Naive B cell (primary cell): ENCODE data around the gene CACNA2D3. TPM values are rescaled to one million over a fixed set of nuclear protein-coding genes. Genes with fewer than 3 reads are reported as not detected.

Experiments
- ATAC-seq, 2 donors: fragments of 150-1000 bp; cut with Tn5 transposase; 2 replicates each; pipeline ENCODE4 v1.10.0; 2021; ENCODE audit warnings: low read depth in 2 of 2, mild to moderate bottlenecking in 2 of 2, moderate library complexity in 2 of 2
- DNase-seq: peaks from one replicate; pipeline ENCODE4 v3.0.0; 2022
- H3K27ac Mint-ChIP-seq, 6 donors: one replicate each; pipeline ENCODE4 v1.8.0; 2020 to 2022; ENCODE audit warnings: mild to moderate bottlenecking in 6 of 6, mixed read lengths in 6 of 6, moderate library complexity in 5 of 6, inconsistent platforms in 2 of 6
- H3K27me3 Mint-ChIP-seq, 3 donors: one replicate each; pipeline ENCODE4 v1.8.0; 2021 to 2022; ENCODE audit warnings: mixed read lengths in 3 of 3, mild to moderate bottlenecking in 1 of 3
- H3K36me3 Mint-ChIP-seq, 2 donors: one replicate each; pipeline ENCODE4 v1.8.0; 2020 to 2022; ENCODE audit warnings: mixed read lengths in 2 of 2, inconsistent platforms in 1 of 2, mild to moderate bottlenecking in 1 of 2
- H3K4me1 Mint-ChIP-seq, 3 donors: one replicate each; pipeline ENCODE4 v1.8.0; 2020 to 2022; ENCODE audit warnings: mixed read lengths in 3 of 3, inconsistent platforms in 1 of 3, mild to moderate bottlenecking in 1 of 3, moderate library complexity in 1 of 3
- H3K4me3 Mint-ChIP-seq, 8 donors: one replicate each; pipeline ENCODE4 v1.8.0; 2020 to 2022; ENCODE audit warnings: mild to moderate bottlenecking in 8 of 8, mixed read lengths in 8 of 8, moderate library complexity in 8 of 8, inconsistent platforms in 2 of 8
- H3K9me3 Mint-ChIP-seq, 7 donors: one replicate each; pipeline ENCODE4 v1.8.0; 2020 to 2022; ENCODE audit warnings: mixed read lengths in 7 of 7, mild to moderate bottlenecking in 5 of 7, inconsistent platforms in 2 of 7, moderate library complexity in 1 of 7
- polyA plus RNA-seq, 6 donors: library from polyadenylated mRNA; unstranded; fragments of 300-500 nt; fragmentation: Illumina TruSeq; gene quantifications; one replicate each; pipeline ENCODE4 v1.2.3, GENCODE V29; 2021; ENCODE audit warnings: low read depth in 6 of 6

The CACNA2D3 gene
- polyA plus RNA-seq, 6 donors from 2014 or later = not detected

DNA sequence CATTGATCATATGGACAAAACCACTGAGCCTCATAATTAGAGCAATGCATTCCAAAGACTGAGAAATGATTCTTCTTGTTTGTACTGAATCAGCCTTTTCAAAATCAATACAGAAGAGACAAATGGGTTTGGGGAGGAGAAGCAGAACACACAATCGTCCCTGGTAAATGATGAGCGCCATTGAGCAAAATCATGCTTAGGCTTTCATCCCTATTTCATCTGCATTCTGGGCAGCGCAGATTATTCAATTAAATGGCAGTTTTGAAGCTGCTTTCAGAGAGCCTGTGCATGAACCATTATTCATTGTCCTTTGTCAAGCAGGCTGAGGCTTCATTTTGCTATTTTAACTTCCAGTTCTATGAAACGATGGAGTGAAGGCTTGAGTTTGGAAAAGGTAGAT is 371.9 kb downstream of the CACNA2D3 start:
- no peaks in the 10 kb centered on the region for H3K36me3 Mint-ChIP-seq

DNA sequence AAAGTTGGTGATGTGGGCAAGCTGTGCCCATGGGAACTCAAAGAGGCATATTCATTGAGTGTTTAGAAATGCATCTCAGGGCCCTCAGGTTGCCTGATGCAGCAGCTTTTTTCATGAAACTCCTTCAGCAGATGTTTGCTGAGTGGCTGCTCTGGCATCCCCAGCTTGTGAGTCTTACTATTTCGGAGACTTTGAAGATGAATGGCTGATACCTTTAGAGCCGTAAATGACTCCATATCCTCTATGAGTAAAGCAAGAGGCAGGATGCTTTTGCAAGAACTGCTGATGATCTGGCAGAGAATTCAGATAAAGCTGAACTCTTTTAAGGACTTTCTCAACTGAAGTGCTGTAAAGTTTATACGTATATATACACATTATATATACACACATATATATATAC is 384.3 kb downstream of the CACNA2D3 start:
- Mint-ChIP-seq H3K4me1 (no peaks in the 10 kb centered on the region), H3K9me3 (peaks cover 0 to 12% (median 2%) of the 10 kb centered on the region in 7 donors), H3K4me3 (no peak overlapping the region), H3K27me3 (peaks cover 0 to 5% (median 0%) of the 10 kb centered on the region in 3 donors), H3K36me3 (no peaks in the 10 kb centered on the region), H3K27ac (no peak overlapping the region)
- DNase-seq = no peak
- ATAC-seq = no peak

More for the DNA sequence above, 371.9 kb downstream of the CACNA2D3 start:
- Mint-ChIP-seq H3K4me1 (no peaks in the 10 kb centered on the region), H3K27me3 (no peaks in the 10 kb centered on the region), H3K27ac (no peak overlapping the region), H3K9me3 (peaks cover 0 to 43% (median 13%) of the 10 kb centered on the region in 7 donors), H3K4me3 (no peak overlapping the region)
- DNase-seq (no peak), ATAC-seq (no peak)

DNA sequence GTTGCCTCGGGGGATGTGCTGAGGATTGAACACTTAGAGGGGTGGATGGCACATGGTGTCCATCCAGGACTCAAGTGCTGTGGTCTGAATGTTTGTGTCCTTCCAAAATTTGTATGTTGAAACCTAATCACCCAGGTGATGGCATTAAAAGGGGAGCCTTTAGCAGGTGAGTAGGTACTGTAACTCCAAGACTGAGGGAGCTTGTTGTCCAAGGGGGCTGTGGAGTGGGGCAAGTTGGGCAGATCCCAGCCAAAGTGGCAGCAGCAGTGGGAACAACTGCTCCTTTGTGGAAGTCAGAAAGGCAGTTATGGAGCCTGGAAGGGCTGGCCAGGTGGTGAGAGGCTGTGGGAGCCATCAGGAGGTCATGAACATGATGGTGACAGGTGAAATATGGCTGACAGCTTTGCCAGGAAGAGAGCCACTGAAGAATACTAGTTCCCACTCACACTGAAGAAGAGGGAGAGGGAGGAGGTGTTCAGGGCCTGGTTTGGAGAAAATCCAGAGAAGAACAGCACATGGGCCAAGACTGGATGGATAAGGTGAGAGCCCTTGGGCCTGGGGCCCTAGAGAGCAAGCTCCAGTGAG is 385.6 kb downstream of the CACNA2D3 start:
- no peak overlapping the region for H3K27ac Mint-ChIP-seq
- peaks cover 0 to 8% (median 3%) of the 10 kb centered on the region in 7 donors for H3K9me3 Mint-ChIP-seq
- H3K4me3 Mint-ChIP-seq = no peak overlapping the region
- H3K4me1 Mint-ChIP-seq = no peaks in the 10 kb centered on the region
- H3K36me3 Mint-ChIP-seq = no peaks in the 10 kb centered on the region
- H3K27me3 Mint-ChIP-seq = peaks cover 0 to 5% (median 0%) of the 10 kb centered on the region in 3 donors
- no peak for ATAC-seq
- no peak for DNase-seq

DNA sequence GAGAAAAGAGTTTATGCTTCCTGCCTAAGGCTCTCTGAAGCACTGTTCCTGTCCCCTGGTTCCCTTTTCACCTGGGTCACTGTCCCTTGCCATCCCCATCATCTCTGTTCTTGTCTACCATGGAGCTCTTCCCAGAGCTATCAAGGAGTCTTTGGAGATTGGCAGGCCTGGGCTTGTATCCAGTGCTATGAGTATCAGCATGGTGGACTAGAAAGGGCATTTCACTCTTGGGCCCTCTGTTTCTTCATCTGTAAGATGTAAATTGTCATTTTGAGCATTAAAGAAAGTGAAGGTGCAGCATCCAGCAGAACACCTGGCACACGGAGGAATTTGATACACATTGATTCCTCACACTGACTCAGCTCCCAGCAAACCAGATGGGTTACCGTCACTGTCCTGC is 388.2 kb downstream of the CACNA2D3 start:
- ATAC-seq (no peak), DNase-seq (no peak)
- no peaks in the 10 kb centered on the region for H3K4me1 Mint-ChIP-seq
- no peak overlapping the region for H3K27ac Mint-ChIP-seq
- peaks cover 2 to 10% (median 7%) of the 10 kb centered on the region in 7 donors for H3K9me3 Mint-ChIP-seq
- H3K4me3 Mint-ChIP-seq = no peak overlapping the region
- H3K27me3 Mint-ChIP-seq = peaks cover 0 to 5% (median 0%) of the 10 kb centered on the region in 3 donors
- H3K36me3 Mint-ChIP-seq = no peaks in the 10 kb centered on the region

DNA sequence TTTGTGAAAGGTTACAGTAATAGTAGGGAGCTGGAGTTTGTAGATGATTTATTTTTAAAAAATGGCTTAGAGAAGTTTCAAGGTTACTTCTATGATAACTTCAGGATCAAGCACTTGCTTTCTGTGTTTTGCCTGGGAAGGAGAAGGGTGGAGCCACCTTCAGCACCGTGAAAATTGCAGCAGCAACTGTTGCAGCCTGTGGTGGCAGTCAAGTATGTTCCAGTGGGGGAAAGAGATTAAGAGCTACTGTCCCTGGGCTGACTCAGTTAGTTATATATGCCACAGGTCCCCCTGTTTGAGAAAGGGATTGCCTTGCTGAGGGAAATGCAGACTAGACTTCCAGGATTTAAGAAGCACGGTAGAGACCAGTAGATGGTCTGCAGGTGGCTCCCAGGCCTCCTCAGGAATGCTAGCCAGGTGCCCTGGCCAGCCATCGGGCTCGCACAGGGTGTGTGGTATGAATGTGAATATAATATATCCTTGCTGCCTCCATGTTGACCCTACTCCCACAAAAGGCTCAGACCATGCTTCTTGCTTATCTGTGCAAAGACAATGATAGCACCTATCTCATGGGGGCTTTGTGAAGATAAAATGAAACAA is 389.5 kb downstream of the CACNA2D3 start:
- Mint-ChIP-seq H3K9me3 (peaks cover 2 to 15% (median 8%) of the 10 kb centered on the region in 7 donors), H3K36me3 (no peaks in the 10 kb centered on the region), H3K4me3 (no peak overlapping the region), H3K4me1 (no peaks in the 10 kb centered on the region), H3K27me3 (peaks cover 0 to 5% (median 0%) of the 10 kb centered on the region in 3 donors), H3K27ac (no peak overlapping the region)
- DNase-seq = no peak
- ATAC-seq = no peak

DNA sequence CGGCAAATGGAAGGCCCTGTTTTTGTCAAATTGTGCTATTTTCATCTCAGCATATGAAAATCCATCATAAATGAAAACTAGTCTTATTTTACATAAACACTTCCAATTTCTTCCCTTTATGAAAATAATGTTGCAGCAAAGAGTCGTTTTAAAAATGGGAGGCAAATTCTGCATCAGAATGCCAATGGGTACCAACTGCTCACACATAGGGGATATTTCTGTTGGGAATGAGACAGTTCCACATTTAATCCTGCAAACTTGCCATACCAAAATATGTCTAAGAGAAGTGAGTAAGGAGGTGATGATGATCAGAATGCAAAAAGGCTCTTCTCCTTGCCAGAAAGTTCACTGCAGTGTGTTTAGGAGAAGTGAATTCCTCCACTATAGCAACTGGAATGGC is 391.7 kb downstream of the CACNA2D3 start:
- no peaks in the 10 kb centered on the region for H3K4me1 Mint-ChIP-seq
- ATAC-seq = no peak
- no peak for DNase-seq
- H3K4me3 Mint-ChIP-seq = no peak overlapping the region
- H3K27ac Mint-ChIP-seq = no peak overlapping the region
- H3K27me3 Mint-ChIP-seq = no peaks in the 10 kb centered on the region
- peaks cover 2 to 15% (median 7%) of the 10 kb centered on the region in 7 donors for H3K9me3 Mint-ChIP-seq
- no peaks in the 10 kb centered on the region for H3K36me3 Mint-ChIP-seq

DNA sequence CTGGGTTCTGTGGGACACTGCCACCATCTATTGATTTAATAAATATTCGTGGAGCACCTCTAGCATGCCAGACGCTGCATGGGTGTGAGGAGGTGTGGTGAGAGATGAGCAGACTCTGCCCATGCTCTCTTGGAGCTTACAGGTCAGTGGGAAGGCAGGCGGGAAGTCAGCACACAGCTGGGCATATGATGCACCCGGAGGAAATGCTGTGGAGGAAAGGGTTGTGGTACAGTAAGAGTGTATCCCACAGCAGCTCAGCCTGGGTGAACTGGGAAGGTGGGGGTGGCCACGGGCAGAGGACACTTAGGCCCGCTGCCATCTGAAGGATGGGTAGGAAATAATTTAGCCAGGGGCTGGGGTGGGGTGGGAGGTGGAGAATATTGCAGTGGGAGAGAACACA is 392.1 kb downstream of the CACNA2D3 start:
- Mint-ChIP-seq H3K27me3 (no peaks in the 10 kb centered on the region), H3K9me3 (peaks cover 2 to 15% (median 7%) of the 10 kb centered on the region in 7 donors), H3K27ac (no peak overlapping the region), H3K36me3 (no peaks in the 10 kb centered on the region), H3K4me1 (no peaks in the 10 kb centered on the region), H3K4me3 (no peak overlapping the region)
- ATAC-seq = no peak
- DNase-seq = no peak

DNA sequence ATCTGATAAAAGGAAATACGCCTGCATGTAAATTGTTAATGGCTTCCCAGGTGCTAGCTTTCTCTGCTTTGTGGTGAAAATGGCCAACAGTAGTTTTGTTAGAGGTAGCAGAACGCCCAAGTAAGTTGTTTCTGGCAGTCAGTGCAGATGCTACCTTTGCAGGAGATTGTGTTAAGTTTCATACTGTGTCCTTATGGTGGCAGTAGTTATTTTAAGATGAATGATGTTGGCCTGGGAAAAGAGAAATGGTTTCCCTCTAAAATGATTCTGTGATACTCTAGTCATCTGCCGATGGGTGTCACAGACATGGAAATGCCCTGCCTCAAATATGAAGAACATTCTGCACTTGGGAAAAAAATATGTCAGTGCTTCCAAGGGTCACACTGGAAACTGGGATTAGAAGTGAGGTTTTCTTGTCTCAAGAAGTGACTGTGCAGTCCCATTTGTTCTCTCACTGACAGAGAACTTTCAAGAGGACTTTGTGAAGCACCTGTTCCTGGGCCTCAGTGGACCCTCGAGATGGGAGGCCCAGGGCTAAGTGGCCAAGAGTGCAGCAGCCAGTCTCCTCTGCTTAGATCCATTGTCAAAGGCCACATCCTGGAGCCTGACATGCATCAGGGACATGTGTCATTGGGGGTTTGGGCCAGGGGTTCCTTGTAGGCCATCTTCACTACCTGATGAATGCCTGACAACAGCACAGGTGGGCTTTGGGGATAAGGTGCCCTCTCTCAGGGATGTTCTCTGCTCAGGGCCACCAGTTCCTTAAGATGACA is 393.3 kb downstream of the CACNA2D3 start:
- H3K27me3 Mint-ChIP-seq = no peaks in the 10 kb centered on the region
- H3K9me3 Mint-ChIP-seq = peaks cover 0 to 15% (median 7%) of the 10 kb centered on the region in 7 donors
- H3K4me1 Mint-ChIP-seq = no peaks in the 10 kb centered on the region
- ATAC-seq (no peak), DNase-seq (no peak)
- no peaks in the 10 kb centered on the region for H3K36me3 Mint-ChIP-seq
- peak overlapping the region in 1 of 8 donors; percentile 18 for H3K4me3 Mint-ChIP-seq
- no peak overlapping the region for H3K27ac Mint-ChIP-seq

DNA sequence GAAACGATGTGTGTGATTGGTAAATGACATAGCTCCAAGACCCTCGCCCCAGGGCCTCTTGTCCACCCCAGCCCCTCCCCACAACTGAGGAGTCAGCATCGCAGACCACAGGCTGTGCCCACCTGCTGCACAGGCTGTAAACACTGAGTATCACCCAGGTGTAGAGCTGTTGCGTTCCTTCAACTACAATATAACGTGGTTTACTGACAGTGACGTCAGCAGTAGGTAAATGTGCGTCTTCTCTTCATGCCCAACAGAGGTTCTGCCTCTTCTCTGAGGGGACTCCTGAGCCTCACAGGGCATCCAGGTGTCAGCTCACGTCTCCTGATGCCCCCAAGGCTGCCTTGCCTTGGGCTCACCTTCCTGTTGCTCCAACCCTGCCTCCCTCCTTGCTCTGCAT is 395.1 kb downstream of the CACNA2D3 start:
- DNase-seq (no peak), ATAC-seq (no peak)
- Mint-ChIP-seq H3K27me3 (no peaks in the 10 kb centered on the region), H3K36me3 (no peaks in the 10 kb centered on the region), H3K27ac (no peak overlapping the region), H3K4me1 (no peaks in the 10 kb centered on the region), H3K9me3 (peaks cover 5 to 27% (median 8%) of the 10 kb centered on the region in 7 donors), H3K4me3 (no peak overlapping the region)

DNA sequence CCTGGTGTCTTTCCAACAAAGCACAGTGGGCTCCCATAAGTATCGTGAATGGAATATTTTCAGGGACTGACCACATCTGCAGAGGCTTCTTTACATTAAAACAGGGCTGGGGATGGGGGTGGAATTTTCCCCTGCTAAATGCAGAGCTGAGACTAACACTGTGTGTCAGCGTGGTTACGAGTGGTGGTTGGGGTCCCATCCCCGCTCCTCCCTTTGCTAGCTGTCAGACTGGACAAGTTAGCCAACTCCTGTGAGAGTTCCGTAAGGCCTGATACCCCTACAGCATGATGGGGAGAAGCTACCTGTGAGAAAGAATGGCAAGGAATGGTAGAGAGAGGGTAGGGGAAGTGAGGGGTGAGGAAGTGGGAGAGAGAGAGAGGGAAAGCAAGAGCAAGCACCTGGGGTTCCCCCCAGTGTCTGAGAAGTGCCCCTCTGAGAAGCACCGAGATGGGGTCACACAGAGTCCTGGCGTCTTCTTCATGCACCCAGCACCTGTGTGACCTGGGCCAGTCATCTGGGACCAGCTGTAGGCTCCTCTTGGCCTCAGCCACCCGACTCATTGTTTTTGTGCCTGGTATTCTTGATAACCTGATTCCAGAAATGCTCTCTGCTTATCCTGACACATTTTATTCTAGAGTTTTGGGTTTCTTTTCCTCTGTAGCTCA is 395.8 kb downstream of the CACNA2D3 start:
- Mint-ChIP-seq H3K27me3 (no peaks in the 10 kb centered on the region), H3K9me3 (peaks cover 7 to 19% (median 9%) of the 10 kb centered on the region in 7 donors), H3K4me1 (no peaks in the 10 kb centered on the region), H3K27ac (no peak overlapping the region), H3K4me3 (no peak overlapping the region), H3K36me3 (no peaks in the 10 kb centered on the region)
- DNase-seq (no peak), ATAC-seq (no peak)

DNA sequence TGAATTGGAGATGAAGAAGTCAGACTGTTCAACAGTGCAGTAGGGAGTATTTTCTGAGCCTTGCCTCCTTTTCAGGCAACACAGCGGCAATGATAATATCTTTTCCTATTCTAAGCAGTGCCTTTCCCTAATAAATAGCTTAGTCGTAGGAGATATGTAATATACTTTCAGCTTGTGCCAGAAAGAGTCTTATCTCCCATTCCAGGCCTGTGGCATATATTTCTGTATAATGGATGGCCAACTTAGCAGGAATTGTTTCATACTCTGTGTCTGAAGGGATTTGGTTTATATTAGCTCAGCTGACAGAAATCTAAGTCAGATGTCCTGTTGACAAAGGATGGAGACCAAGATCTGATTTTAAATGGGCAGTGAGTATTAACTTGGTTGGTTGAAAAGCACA is 397.1 kb downstream of the CACNA2D3 start:
- Mint-ChIP-seq H3K4me1 (no peaks in the 10 kb centered on the region), H3K4me3 (no peak overlapping the region), H3K27ac (no peak overlapping the region), H3K36me3 (no peaks in the 10 kb centered on the region), H3K9me3 (peaks cover 4 to 19% (median 15%) of the 10 kb centered on the region in 7 donors), H3K27me3 (no peaks in the 10 kb centered on the region)
- ATAC-seq = no peak
- no peak for DNase-seq

DNA sequence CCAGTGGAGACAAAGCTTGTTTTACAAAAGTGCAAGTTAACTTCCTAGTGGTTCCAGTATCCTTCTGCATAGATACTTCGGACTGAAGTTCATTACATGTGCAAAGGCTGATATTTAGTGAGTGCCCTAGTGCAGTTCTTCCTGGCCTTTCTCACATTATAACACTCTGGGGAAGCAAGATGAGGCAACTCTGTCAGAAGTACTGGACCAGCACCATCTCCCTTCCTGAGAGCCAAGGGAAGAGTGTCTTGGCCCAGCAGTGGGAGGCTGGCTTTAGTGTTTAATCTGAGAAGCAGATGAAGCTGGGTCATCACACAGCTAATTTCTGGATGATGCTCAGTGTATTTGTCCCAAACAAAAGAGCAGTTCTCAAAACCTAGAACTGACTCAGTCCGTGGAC is 397.7 kb downstream of the CACNA2D3 start:
- H3K4me1 Mint-ChIP-seq = no peaks in the 10 kb centered on the region
- H3K4me3 Mint-ChIP-seq = no peak overlapping the region
- H3K36me3 Mint-ChIP-seq = no peaks in the 10 kb centered on the region
- H3K27ac Mint-ChIP-seq = no peak overlapping the region
- DNase-seq (no peak), ATAC-seq (no peak)
- H3K27me3 Mint-ChIP-seq = no peaks in the 10 kb centered on the region
- peaks cover 4 to 19% (median 15%) of the 10 kb centered on the region in 7 donors for H3K9me3 Mint-ChIP-seq

DNA sequence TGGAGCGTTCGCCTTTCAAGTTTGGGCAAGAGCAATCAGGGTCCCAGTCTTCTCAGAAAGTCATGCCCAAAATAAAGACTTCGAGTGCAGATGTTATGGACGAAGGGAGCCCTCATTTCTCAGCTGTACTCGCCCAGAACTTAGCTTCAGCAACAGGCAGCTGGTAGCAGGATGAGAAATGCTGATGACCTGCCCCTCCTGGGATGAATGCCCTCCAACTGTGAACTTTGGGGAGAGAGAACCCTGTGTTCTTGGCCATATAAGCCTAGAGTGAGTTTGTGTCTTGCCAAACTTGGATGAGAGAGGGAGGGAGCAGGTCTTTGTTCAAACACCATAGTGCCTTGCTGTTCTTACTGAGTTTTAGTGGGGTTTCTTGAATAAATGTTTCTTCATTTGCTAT is 405.2 kb downstream of the CACNA2D3 start:
- no peak overlapping the region for H3K4me3 Mint-ChIP-seq
- no peaks in the 10 kb centered on the region for H3K27me3 Mint-ChIP-seq
- H3K9me3 Mint-ChIP-seq = peaks cover 8 to 31% (median 15%) of the 10 kb centered on the region in 7 donors

More for the DNA sequence above, 405.2 kb downstream of the CACNA2D3 start:
- Mint-ChIP-seq H3K27ac (no peak overlapping the region), H3K4me1 (no peaks in the 10 kb centered on the region), H3K36me3 (no peaks in the 10 kb centered on the region)
- ATAC-seq = no peak
- no peak for DNase-seq
